ENCODE data around the gene GIMAP8. TPM values are rescaled to one million over a fixed set of nuclear protein-coding genes. Genes with fewer than 3 reads are reported as not detected.
"Not testable (repeated sequence)": the region's sequence is repeated elsewhere in the genome, so short reads cannot be mapped to it uniquely, and the experiment has no call there.

GIMAP8 gene
- total RNA-seq, 1 donor from 2014 or later: not detected

- DNase-seq (ENCODE audit: low read depth): no peak
Observed at GRCh38 chr7:150507947-150508602, 57.6 kb downstream of the GIMAP8 start.

GRCh38 chr7:150511048-150511447 lies 60.6 kb downstream of the GIMAP8 start:
- DNase-seq (ENCODE audit: low read depth): no peak

- no peak for DNase-seq (ENCODE audit: low read depth)
Observed at GRCh38 chr7:150513758-150514157, 63.3 kb downstream of the GIMAP8 start.

GRCh38 chr7:150514748-150515222 lies 64.4 kb downstream of the GIMAP8 start, which contains the start of gene GIMAP7:
TSS of gene GIMAP7 (plus strand) at chr7:150514872. CDS start at chr7:150519975, 5,103 bp downstream.
- no peak for DNase-seq (ENCODE audit: low read depth)

- no peak for DNase-seq (ENCODE audit: low read depth)
Observed at GRCh38 chr7:150515248-150516147, 65.1 kb downstream of the GIMAP8 start.

GRCh38 chr7:150516956-150517745 lies 66.7 kb downstream of the GIMAP8 start:
- DNase-seq (ENCODE audit: low read depth): no peak

GRCh38 chr7:150519310-150519709 lies 68.9 kb downstream of the GIMAP8 start:
- no peak for DNase-seq (ENCODE audit: low read depth)

GRCh38 chr7:150520145-150520544 lies 69.7 kb downstream of the GIMAP8 start:
- DNase-seq (ENCODE audit: low read depth): no peak

- not testable (repeated sequence) for DNase-seq (ENCODE audit: low read depth)
Observed at GRCh38 chr7:150522931-150523330, 72.5 kb downstream of the GIMAP8 start.

GRCh38 chr7:150524018-150524417 lies 73.6 kb downstream of the GIMAP8 start:
- DNase-seq (ENCODE audit: low read depth): no peak

Other genes with a start within 250 kb of the GIMAP8 start
- gene LRRC61, start 127.3 kb upstream of the GIMAP8 start, total RNA-seq: not detected in 2 replicates
- 0.32 TPM in 1 of 2 replicates, not detected in the other for gene ACTR3C, start 127.1 kb upstream of the GIMAP8 start, total RNA-seq
- 202 and 252 TPM in 2 replicates for gene RARRES2, start 109.0 kb upstream of the GIMAP8 start, total RNA-seq
- gene REPIN1, start 81.8 kb upstream of the GIMAP8 start, total RNA-seq: 262 and 362 TPM in 2 replicates
- 17.8 and 21.2 TPM in 2 replicates for gene ZNF775, start 71.3 kb upstream of the GIMAP8 start, total RNA-seq
- not detected in 2 replicates for gene GIMAP7, start 64.2 kb downstream of the GIMAP8 start, total RNA-seq
- not detected in 2 replicates for gene GIMAP4, start 116.8 kb downstream of the GIMAP8 start, total RNA-seq
- not detected in 2 replicates for gene GIMAP6, start 181.8 kb downstream of the GIMAP8 start, total RNA-seq
- 2.1 and 2.2 TPM in 2 replicates for gene GIMAP2, start 235.1 kb downstream of the GIMAP8 start, total RNA-seq